Fibroblast of villous mesenchyme (primary cell): ENCODE measurements around the gene POU2F1. TPM values are rescaled to one million over a fixed set of nuclear protein-coding genes. Genes with fewer than 3 reads are reported as not detected.

Experiments
- DNase-seq: peaks from one replicate; pipeline ENCODE4 v3.0.0-alpha.2; 2010; ENCODE audit warnings: low read depth
- H3K4me3 ChIP-seq: 2 replicates; pipeline ENCODE4 v1.5.1; 2011; ENCODE audit warnings: low read depth, mild to moderate bottlenecking, low read length
- total RNA-seq: library from RNA; depleted of rRNA; stranded (reverse); fragments of >200 nt; gene quantifications from 2 replicates; pipeline ENCODE4 v1.2.3, GENCODE V29; 2012
- TF ChIP-seq, protein P1 (sequence below): IDR thresholded peaks from 2 replicates; pipeline ENCODE4 v1.5.1; 2012; ENCODE audit warnings: low read depth, mild to moderate bottlenecking, low read length; ENCODE audit not compliant: insufficient read depth

POU2F1 gene
- total RNA-seq, 1 donor, result 6.9 TPM

DNA sequence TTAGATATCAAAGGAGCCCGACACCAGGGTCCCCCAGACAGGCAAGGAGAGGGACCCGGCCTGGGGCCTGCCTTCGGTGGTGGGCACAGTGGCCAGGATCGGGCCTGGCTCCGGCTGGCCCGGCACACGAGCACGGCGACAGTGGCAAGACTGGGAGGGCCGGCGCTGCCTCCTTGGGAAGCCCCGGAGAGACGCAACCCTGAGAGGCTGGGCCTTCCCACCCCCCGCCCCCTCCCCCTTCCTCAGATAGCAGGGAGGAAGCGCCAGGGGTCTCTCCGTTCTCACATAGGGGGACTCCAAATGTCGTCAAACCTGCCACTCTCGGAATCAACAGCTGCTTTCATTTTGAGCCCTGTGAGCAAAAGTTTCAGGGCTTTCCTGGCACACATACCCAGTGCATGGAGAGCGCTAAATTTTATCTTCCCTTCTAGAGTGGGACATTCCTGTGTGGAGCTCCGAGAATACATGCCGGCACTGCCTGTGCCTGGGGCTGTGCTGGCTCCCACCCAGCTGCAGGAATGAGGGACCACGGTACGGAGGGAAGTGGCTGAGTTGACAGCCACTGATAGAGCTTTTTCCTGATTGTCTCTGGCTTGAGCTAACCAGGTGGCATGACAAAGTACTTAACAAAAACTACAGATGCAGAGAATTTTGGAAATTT lies 235.2 kb downstream of the POU2F1 start:
- TF ChIP-seq, protein P1, sequence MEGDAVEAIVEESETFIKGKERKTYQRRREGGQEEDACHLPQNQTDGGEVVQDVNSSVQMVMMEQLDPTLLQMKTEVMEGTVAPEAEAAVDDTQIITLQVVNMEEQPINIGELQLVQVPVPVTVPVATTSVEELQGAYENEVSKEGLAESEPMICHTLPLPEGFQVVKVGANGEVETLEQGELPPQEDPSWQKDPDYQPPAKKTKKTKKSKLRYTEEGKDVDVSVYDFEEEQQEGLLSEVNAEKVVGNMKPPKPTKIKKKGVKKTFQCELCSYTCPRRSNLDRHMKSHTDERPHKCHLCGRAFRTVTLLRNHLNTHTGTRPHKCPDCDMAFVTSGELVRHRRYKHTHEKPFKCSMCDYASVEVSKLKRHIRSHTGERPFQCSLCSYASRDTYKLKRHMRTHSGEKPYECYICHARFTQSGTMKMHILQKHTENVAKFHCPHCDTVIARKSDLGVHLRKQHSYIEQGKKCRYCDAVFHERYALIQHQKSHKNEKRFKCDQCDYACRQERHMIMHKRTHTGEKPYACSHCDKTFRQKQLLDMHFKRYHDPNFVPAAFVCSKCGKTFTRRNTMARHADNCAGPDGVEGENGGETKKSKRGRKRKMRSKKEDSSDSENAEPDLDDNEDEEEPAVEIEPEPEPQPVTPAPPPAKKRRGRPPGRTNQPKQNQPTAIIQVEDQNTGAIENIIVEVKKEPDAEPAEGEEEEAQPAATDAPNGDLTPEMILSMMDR, result no peak
- H3K4me3 ChIP-seq, result peak overlapping the region; percentile 70
- DNase-seq, result no peak

DNA sequence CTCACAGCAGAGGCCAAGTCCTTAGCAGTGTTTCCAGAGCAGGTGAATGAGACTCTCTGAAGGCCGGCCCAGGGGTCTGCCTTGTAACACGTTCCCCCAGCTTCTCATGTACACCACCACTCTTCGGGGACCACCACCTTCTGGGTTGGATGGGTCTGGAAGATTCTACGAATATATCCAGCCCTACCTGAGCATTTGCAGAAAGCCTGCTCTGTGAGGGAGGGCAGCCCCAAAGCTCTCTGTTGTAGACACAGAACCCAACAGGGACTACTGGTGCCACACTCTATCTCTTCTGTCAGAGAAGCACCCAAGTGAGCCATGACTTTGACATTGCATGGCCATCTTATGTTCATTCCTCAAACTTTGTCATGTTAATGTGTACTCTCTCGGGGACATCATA lies 235.8 kb downstream of the POU2F1 start:
- TF ChIP-seq, protein P1, result no peak
- DNase-seq, result no peak
- no peak overlapping the region for H3K4me3 ChIP-seq

GRCh38 chr1:167456926-167457325 lies 236.2 kb downstream of the POU2F1 start:
- DNase-seq, result no peak
- TF ChIP-seq, protein P1, result no peak
- H3K4me3 ChIP-seq, result no peak overlapping the region

DNA sequence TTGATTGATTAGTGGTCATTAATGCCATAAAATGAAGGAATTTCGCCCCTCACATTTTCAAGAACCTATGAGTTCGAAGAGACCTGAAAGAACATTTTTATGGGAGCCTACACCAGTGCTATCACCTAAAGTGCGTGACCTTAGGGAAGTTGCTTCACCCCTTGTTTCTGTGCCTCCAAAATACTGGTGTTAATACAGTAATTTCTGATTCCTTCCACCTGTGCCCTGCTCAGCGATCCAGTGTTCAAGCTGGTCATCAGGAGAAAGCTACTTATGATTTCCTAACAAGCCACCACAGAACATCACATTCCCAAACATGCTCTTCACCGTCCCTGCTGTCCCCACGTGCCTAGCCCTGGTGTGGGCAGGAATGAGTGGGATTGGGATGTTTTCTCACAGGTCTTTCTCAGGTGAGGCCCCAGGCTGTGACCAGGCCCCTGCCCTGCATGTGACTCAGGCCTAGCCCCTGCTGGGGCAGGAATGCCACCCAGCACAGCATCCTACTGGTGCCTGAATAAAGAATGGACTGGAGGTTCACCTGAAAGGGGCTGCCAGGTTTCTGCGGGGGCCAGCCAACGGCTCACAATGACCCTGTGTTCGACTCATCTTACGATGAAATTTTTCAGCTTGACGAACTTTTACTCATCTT lies 237.4 kb downstream of the POU2F1 start:
- DNase-seq, result no peak
- no peak overlapping the region for H3K4me3 ChIP-seq
- TF ChIP-seq, protein P1, result no peak

GRCh38 chr1:167460836-167461235 lies 240.2 kb downstream of the POU2F1 start:
- no peak for DNase-seq
- TF ChIP-seq, protein P1, result no peak
- H3K4me3 ChIP-seq, result no peak overlapping the region

DNA sequence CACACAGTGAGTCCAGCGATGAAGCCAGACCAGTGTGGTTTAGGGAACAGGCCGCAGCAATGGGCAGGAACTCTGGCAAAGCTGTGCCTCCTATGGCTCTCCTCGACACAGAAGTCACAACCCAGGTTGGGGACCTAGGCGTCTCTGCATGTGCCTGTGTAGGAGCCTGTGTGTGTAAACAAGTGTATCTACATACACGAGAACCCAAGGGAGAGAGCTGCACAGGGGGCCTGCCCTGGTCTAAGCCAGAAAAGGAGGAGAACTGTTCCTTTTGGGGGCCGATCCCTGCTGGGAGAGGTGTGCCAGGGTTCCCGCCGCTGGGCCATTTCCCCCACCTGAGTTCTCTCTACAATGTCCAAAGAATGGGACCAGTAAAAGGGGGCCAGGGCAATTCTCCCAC lies 241.7 kb downstream of the POU2F1 start:
- TF ChIP-seq, protein P1, result no peak
- no peak for DNase-seq
- H3K4me3 ChIP-seq, result no peak overlapping the region

DNA sequence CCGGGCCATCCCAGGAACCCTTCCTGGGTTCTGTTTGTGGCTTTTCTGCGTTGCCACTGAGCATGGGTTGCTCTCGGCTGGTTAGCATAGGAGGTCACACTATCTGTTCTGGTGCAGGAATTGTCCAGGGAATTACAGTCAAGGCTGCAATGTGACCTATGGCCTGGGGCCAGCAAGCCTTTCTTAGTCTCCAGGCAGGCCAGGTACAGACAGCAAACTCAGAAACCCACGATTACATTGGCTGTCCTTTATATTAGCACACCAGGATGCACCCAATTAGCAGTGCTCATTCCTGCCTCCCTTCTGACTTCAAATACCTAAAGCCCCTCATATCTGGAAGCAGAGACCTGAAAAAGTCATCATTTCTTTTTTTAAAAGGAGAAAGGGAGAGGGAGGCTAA lies 242.4 kb downstream of the POU2F1 start:
- no peak overlapping the region for H3K4me3 ChIP-seq
- TF ChIP-seq, protein P1, result no peak
- DNase-seq, result no peak
